ENCODE measurements around the gene SYF2. TPM values are rescaled to one million over a fixed set of nuclear protein-coding genes. Genes with fewer than 3 reads are reported as not detected.

Gene SYF2
- total and polyA plus RNA-seq, 2 of the 13 experiments (the other 11 are each of a cell fraction or from before 2014, with no cell fraction given): 17.8 to 34.1 TPM

DNA sequence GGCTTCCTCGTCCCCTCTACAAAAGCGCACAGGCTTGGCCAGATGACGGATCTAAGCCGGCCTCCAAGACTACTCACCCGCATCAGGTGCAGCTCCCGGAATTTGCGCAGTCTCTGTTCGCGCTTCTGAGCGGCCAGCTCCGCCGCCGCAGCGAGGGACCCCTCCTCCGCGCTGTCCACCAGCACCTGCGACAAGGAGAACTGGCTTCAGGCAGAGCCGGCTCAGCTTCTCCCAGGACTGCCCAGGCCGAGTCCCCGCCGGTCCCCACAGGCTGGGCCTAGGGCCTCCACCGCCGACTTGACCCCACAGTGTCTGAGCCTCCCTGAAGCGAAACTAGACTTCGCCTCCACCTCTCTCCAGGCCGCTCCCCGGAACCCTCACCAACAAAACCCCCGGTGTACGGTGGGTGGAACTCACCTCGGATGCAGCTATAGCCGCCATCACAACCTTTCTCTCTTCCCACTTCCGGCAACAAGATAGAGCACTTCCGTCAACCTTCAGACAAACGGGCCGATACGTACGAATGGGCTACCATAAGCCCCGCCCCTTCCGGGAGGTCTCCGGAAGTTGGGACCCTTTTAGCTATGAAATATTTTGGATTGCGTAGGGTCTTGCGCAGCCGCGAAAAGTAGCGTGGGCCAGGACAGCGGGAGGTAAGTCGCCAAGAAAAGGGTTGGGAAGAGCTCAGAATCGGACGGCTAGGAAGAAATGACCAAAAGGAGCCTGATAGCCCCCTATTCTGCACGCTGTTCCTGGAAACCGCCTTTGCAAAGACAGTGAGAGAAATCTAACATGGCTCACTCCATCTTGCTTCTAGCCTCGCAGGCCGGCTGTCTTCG, at the start of gene SYF2 (continued):
- TF ChIP-seq, protein P1, sequence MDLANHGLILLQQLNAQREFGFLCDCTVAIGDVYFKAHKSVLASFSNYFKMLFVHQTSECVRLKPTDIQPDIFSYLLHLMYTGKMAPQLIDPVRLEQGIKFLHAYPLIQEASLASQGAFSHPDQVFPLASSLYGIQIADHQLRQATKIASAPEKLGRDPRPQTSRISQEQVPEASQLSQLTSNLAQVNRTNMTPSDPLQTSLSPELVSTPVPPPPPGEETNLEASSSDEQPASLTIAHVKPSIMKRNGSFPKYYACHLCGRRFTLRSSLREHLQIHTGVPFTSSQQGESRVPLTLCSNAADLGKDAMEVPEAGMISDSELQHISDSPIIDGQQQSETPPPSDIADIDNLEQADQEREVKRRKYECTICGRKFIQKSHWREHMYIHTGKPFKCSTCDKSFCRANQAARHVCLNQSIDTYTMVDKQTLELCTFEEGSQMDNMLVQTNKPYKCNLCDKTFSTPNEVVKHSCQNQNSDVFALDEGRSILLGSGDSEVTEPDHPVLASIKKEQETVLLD (CRISPR knock-in tag; IDR thresholded peaks at IDR 0.05; ENCODE audit: low read depth): no peak
- TF ChIP-seq ZNF160 (CRISPR knock-in tag; IDR thresholded peaks at IDR 0.05) (no peak), SIN3B (IDR thresholded peaks at IDR 0.05; ENCODE audit: low read length) (peak; percentile 95), SOX6 (IDR thresholded peaks at IDR 0.05) (no peak), SOX6 (CRISPR knock-in tag; IDR thresholded peaks at IDR 0.05) (0 out of 2 replicates have a peak, but pooled peaks have one; percentile 44), SCMH1 (CRISPR knock-in tag; IDR thresholded peaks at IDR 0.05; ENCODE audit: borderline replicate concordance) (no peak), ZNF644 (CRISPR knock-in tag; IDR thresholded peaks at IDR 0.05; ENCODE audit: low read depth) (no peak), HOXA5 (CRISPR knock-in tag; IDR thresholded peaks at IDR 0.05) (peak; percentile 46; the same call in 1 of the 2 replicates), ZNF224 (CRISPR knock-in tag; IDR thresholded peaks at IDR 0.05) (peak; percentile 33; the same call in 1 of the 2 replicates), ETV6 (CRISPR knock-in tag; conservative IDR thresholded peaks at IDR 0.05) (no peak; the same call in 1 of the 2 replicates), ZNF557 (CRISPR knock-in tag; IDR thresholded peaks at IDR 0.05) (no peak; the same call in 1 of the 2 replicates), ZNF616 (CRISPR knock-in tag; IDR thresholded peaks at IDR 0.05; ENCODE audit: low read depth) (0 out of 2 replicates have a peak, but pooled peaks have one; percentile 31), ZFP1 (CRISPR knock-in tag; IDR thresholded peaks at IDR 0.05) (no peak), ZNF232 (CRISPR knock-in tag; IDR thresholded peaks at IDR 0.05; ENCODE audit: borderline replicate concordance) (no peak), KDM6A (CRISPR knock-in tag; IDR thresholded peaks at IDR 0.05; ENCODE audit: low read depth) (no peak), AGO2 (optimal IDR thresholded peaks at IDR 0.05; ENCODE audit: low read depth, low read length) (peak; percentile 54), MAF1 (CRISPR knock-in tag; IDR thresholded peaks at IDR 0.05; ENCODE audit: borderline replicate concordance) (no peak), SP5 (CRISPR knock-in tag; IDR thresholded peaks at IDR 0.05; ENCODE audit: borderline replicate concordance, low read depth) (0 out of 2 replicates have a peak, but pooled peaks have one; percentile 32), NFIB (CRISPR knock-in tag; IDR thresholded peaks at IDR 0.05; ENCODE audit: borderline replicate concordance) (no peak)
- TF ChIP-seq, protein P2, sequence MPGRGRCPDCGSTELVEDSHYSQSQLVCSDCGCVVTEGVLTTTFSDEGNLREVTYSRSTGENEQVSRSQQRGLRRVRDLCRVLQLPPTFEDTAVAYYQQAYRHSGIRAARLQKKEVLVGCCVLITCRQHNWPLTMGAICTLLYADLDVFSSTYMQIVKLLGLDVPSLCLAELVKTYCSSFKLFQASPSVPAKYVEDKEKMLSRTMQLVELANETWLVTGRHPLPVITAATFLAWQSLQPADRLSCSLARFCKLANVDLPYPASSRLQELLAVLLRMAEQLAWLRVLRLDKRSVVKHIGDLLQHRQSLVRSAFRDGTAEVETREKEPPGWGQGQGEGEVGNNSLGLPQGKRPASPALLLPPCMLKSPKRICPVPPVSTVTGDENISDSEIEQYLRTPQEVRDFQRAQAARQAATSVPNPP (CRISPR knock-in tag; IDR thresholded peaks at IDR 0.05): no peak
- TF ChIP-seq, protein P3, sequence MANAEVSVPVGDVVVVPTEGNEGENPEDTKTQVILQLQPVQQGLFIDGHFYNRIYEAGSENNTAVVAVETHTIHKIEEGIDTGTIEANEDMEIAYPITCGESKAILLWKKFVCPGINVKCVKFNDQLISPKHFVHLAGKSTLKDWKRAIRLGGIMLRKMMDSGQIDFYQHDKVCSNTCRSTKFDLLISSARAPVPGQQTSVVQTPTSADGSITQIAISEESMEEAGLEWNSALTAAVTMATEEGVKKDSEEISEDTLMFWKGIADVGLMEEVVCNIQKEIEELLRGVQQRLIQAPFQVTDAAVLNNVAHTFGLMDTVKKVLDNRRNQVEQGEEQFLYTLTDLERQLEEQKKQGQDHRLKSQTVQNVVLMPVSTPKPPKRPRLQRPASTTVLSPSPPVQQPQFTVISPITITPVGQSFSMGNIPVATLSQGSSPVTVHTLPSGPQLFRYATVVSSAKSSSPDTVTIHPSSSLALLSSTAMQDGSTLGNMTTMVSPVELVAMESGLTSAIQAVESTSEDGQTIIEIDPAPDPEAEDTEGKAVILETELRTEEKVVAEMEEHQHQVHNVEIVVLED (CRISPR knock-in tag; IDR thresholded peaks at IDR 0.05; ENCODE audit: borderline replicate concordance): peak; percentile 78; the same call in 1 of the 2 replicates

All from HepG2 (cell line).